KG1 (cell line): ENCODE results near the gene NCBP1.
"Not testable (repeated sequence)": the region's sequence is repeated elsewhere in the genome, so short reads cannot be mapped to it uniquely, and the experiment has no call there.

ENCODE experiments used
- DNase-seq: peaks from one replicate; lab custom pipeline; 2025; lab: John Stamatoyannopoulos, UW

The NCBP1 gene

GRCh38 chr9:97632985-97633858 lies at the start of gene NCBP1, which contains the start of gene TSTD2:
TSS of gene NCBP1 (plus strand) at chr9:97633821. CDS start at chr9:97633882, 61 bp downstream.
TSS of gene TSTD2 (minus strand) at chr9:97633368. CDS start at chr9:97627562, 5,806 bp downstream.
- peak; percentile 97 for DNase-seq

- DNase-seq, result not testable (repeated sequence)
Observed at GRCh38 chr9:97584778-97585177, 48.8 kb upstream of the NCBP1 start.

- not testable (repeated sequence) for DNase-seq
Observed at GRCh38 chr9:97586909-97587308, 46.7 kb upstream of the NCBP1 start.

GRCh38 chr9:97591535-97591934 lies 42.1 kb upstream of the NCBP1 start:
- DNase-seq, result no peak

GRCh38 chr9:97592126-97592525 lies 41.5 kb upstream of the NCBP1 start:
- no peak for DNase-seq

- no peak for DNase-seq
Observed at GRCh38 chr9:97593960-97594359, 39.7 kb upstream of the NCBP1 start.

GRCh38 chr9:97594381-97594921 lies 39.2 kb upstream of the NCBP1 start:
- no peak for DNase-seq

GRCh38 chr9:97596906-97597305 lies 36.7 kb upstream of the NCBP1 start:
- no peak for DNase-seq

- peak; percentile 41 for DNase-seq
Observed at GRCh38 chr9:97598461-97599288, 34.9 kb upstream of the NCBP1 start.

- DNase-seq, result no peak
Observed at GRCh38 chr9:97599314-97599846, 34.2 kb upstream of the NCBP1 start.

GRCh38 chr9:97600531-97601227 lies 32.9 kb upstream of the NCBP1 start:
- no peak for DNase-seq

GRCh38 chr9:97601228-97601898 lies 32.3 kb upstream of the NCBP1 start:
- no peak for DNase-seq

GRCh38 chr9:97602430-97602829 lies 31.2 kb upstream of the NCBP1 start:
- DNase-seq, result no peak

- no peak for DNase-seq
Observed at GRCh38 chr9:97604901-97605645, 28.5 kb upstream of the NCBP1 start.

- DNase-seq, result peak; percentile 7
Observed at GRCh38 chr9:97615439-97616072, 18.1 kb upstream of the NCBP1 start.

GRCh38 chr9:97617939-97618416 lies 15.6 kb upstream of the NCBP1 start:
- no peak for DNase-seq

GRCh38 chr9:97620063-97620462 lies 13.6 kb upstream of the NCBP1 start:
- not testable (repeated sequence) for DNase-seq

- not testable (repeated sequence) for DNase-seq
Observed at GRCh38 chr9:97622483-97622882, 11.1 kb upstream of the NCBP1 start.

GRCh38 chr9:97623946-97624345 lies 9.7 kb upstream of the NCBP1 start:
- no peak for DNase-seq

GRCh38 chr9:97625620-97626019 lies 8.0 kb upstream of the NCBP1 start:
- DNase-seq, result no peak
